ENCODE results near the gene NCK1.
"Not testable (repeated sequence)": the region's sequence is repeated elsewhere in the genome, so short reads cannot be mapped to it uniquely, and the experiment has no call there.

Gene NCK1

GRCh38 chr3:136862617-136863322 is 762 bp downstream of the NCK1 start:
- DNase-seq (ENCODE audit: low read depth, low spot score): peak; percentile 1

- DNase-seq (ENCODE audit: low read depth, low spot score): no peak
Measured at GRCh38 chr3:136869282-136869681, 7.3 kb downstream of the NCK1 start.

- not testable (repeated sequence) for DNase-seq (ENCODE audit: low read depth, low spot score)
Measured at GRCh38 chr3:136872258-136872657, 10.2 kb downstream of the NCK1 start.

- not testable (repeated sequence) for DNase-seq (ENCODE audit: low read depth, low spot score)
Measured at GRCh38 chr3:136879510-136879909, 17.5 kb downstream of the NCK1 start.

GRCh38 chr3:136882571-136882970 is 20.6 kb downstream of the NCK1 start:
- no peak for DNase-seq (ENCODE audit: low read depth, low spot score)

DNA sequence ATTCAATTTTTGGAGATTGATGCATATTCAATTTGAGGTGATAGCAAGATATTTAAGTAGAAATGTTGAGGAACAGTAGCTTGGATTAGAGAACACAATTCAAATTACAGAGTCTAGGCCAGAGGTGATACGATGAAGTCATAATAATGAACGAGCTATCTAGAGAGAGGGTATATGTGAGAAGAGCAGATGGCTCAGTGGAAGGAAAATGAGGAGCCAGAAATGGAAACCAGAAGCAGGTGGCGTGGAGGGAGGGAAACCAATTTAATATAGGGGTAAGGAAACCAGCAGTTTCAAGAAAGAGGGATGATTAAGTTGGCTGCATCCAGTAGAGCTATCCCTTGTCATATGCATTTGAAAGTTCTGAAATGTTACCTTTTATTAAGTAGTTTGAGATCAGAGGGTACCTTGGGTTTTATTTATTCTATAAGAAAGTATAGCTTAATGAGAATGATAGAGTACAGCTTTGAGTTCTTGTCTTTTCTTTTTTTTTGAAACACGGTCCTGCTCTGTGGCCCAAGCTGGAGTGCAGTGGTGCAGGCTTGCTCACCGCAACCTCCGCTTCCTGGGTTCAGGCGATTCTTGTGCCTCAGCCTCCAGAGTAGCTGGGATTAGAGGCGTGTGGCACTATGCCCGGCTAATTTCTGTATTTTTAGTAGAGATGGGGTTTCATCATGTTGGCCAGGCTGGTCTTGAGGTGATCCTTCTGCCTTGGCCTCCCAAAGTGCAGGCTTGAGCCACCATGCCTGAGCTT is 22.1 kb downstream of the NCK1 start:
- no peak for DNase-seq (ENCODE audit: low read depth, low spot score)

GRCh38 chr3:136885357-136886213 is 23.6 kb downstream of the NCK1 start:
- DNase-seq (ENCODE audit: low read depth, low spot score): no peak

GRCh38 chr3:136889947-136890346 is 27.9 kb downstream of the NCK1 start:
- DNase-seq (ENCODE audit: low read depth, low spot score): no peak

DNA sequence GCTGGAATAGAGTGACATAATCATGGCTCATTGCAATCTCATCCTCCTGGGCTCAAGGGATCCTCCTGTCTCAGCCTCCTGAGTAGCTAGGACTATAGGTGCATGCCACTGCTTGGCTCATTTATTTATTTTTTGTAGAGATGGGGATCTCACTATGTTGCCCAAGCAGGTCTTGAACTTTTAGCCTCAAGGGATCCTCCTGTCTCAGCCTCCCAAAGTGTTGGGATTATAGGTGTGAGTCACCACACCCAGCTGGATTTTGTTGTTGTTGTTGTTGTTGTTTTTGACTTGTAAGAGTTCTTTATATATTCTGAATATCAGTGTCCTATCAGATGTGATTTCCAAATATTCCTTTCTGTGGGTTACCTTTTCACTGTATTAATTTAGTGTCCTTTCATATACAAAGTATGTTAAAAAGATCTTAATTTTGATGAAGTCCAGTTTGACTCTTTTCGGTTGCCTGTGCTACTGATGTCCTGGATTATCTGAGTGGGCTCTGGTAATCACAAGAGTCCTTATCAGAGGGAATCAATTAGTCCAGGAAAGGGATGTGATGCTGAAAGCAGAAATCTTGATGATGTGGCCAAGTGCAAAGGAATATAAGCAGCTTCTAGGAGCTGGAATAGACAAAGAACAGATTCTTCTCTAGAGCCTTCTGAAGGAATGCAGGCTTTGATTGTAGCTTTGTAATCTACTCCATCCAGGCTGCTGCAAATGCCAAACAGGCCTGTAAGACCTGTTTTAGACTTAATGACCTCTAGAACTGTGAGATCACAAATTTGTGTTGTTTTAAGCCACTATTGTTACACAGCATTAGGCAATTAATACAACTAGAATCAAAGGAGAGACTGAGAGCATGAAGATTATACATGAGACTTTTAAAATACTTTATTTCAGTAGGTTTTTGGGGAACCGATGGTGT is 30.2 kb downstream of the NCK1 start:
- no peak for DNase-seq (ENCODE audit: low read depth, low spot score)

- no peak for DNase-seq (ENCODE audit: low read depth, low spot score)
Measured at GRCh38 chr3:136893848-136894443, 31.9 kb downstream of the NCK1 start.

- DNase-seq (ENCODE audit: low read depth, low spot score): not testable (repeated sequence)
Measured at GRCh38 chr3:136897171-136897570, 35.2 kb downstream of the NCK1 start.

DNA sequence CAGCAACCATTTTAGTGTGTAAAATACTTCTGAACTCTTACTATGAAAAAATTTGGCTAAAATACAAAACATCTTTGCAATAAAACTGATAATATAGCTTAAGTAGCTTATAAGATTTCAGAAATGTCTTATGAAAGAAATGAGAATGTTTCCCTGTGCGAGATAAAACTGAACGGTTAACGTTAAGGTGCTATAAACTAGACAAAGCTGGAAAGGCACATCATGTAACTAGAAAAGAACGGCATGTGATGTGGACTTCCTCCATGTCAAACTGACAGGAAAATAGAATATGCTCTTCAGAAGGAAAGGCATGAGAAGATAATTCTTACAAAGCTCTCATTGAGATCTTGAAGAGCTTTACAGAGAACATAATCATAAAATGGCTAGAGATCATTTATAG is 36.5 kb downstream of the NCK1 start:
- DNase-seq (ENCODE audit: low read depth, low spot score): no peak

- no peak for DNase-seq (ENCODE audit: low read depth, low spot score)
Measured at GRCh38 chr3:136898954-136899353, 36.9 kb downstream of the NCK1 start.

- DNase-seq (ENCODE audit: low read depth, low spot score): no peak
Measured at GRCh38 chr3:136899622-136900158, 37.7 kb downstream of the NCK1 start.

- not testable (repeated sequence) for DNase-seq (ENCODE audit: low read depth, low spot score)
Measured at GRCh38 chr3:136900694-136901093, 38.7 kb downstream of the NCK1 start.

- DNase-seq (ENCODE audit: low read depth, low spot score): no peak
Measured at GRCh38 chr3:136901391-136901790, 39.4 kb downstream of the NCK1 start.

DNA sequence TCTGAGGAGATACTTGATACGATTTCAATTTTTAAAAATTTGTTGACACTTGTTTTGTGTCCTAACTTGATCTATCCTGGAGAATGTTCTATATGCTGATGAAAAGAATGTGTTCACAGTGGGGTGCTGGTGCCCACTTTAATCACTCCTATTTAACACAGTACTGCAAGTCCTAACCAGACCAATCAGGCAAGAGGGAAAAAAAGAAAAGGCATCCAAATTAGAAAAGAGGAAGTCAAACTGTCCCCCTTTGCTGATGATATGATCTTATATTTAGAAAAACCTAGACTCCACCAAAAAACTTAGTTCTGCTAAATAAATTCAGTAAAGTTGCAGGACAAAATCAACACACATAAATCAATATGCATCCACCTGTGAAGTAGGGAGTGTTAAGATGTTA is 40.5 kb downstream of the NCK1 start:
- not testable (repeated sequence) for DNase-seq (ENCODE audit: low read depth, low spot score)

DNA sequence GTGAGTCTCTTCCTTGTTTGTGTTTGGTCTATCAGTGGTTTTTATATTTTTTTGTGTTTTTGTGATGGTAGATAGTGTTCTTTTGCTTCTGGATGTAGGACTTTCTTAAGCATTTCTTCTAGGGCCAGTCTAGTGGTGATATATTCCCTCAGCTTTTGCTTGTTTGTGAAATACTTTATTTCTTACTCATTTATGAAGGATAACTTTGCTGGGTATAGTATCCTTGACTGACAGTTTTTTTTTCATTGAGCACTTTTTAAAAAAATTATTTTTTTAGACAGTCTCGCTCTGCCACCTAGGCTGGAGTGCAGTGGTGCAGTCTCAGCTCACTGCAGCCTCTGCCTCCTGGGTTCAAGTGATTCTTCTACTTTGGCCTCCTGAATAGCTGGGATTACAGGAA is 41.9 kb downstream of the NCK1 start:
- DNase-seq (ENCODE audit: low read depth, low spot score): no peak

DNA sequence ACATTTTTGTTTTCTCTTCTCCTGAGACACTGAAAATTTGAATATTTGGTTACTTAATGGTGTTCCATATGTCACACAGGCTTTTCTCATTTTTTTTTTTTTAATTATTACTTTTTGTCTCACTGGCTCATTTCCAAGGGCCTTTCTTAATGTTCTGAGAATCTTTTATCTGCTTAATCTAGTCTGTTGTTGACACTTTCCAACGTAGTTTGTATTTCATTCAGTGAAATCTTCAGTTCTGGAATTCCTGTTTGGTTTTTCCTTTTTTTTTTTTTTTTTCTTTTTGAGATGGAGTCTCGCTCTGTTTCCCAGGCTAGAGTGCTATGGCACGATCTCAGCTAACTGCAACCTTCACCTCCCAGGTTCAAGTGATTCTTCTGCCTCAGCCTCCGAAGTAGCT is 42.7 kb downstream of the NCK1 start:
- DNase-seq (ENCODE audit: low read depth, low spot score): no peak

- DNase-seq (ENCODE audit: low read depth, low spot score): no peak
Measured at GRCh38 chr3:136905549-136905948, 43.5 kb downstream of the NCK1 start.
